Skin of body (tissue), 2 donors: ENCODE results near the gene PNPLA3. TPM values are rescaled to one million over a fixed set of nuclear protein-coding genes. Genes with fewer than 3 reads are reported as not detected.

Experiments used
- DNase-seq: peaks from one replicate; lab custom pipeline; 2025; lab: John Stamatoyannopoulos, UW
- total RNA-seq: library from RNA; depleted of rRNA; stranded (reverse); fragments of >200 nt; gene quantifications from one replicate; pipeline ENCODE4 v1.2.3, GENCODE V29; 2014

The PNPLA3 gene
- total RNA-seq, 1 donor from 2014 or later = 7.5 TPM

DNA sequence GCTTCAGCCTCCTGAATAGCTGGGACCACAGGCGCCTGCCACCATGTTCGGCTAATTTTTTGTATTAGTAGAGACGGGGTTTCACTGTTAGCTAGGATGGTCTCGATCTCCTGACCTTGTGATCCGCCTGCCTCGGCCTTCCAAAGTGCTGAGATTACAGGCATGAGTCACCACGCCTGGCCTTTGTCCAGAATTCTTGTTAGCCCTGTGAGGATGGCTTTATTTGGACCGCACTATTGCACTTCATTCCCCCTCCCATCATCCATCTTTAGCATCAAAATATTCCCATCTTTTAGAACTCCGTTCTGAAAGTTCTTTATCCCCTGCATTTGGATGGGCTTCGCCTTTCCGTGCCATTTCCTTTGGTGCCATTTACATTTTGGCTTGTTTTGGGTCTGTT is 34.3 kb downstream of the PNPLA3 start:
- no peak for DNase-seq

DNA sequence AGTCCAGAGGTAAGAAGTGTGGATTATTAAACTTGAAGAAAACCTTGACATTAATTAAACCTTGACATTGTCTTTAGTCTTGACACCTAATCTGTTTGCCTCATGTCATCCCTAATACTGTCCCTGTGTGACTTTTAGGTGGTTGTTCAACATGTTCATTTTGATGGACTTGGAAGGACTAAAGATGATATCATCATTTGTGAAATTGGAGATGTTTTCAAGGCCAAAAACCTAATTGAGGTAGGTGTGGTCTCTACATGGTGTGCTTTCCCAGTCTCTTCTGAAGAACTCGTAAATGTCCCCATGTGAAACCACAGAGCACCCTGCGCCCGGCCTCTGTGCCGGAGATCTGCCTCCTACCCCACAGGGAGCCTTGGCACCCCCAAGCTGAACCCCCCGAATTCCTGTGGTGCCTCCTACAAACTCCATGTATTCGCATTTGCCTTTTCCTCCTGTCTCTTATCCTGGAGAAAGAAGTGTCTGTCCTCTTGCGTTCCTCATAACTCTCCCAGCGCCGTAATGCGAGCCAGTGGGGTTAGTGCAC is 40.8 kb downstream of the PNPLA3 start:
- DNase-seq = no peak

DNA sequence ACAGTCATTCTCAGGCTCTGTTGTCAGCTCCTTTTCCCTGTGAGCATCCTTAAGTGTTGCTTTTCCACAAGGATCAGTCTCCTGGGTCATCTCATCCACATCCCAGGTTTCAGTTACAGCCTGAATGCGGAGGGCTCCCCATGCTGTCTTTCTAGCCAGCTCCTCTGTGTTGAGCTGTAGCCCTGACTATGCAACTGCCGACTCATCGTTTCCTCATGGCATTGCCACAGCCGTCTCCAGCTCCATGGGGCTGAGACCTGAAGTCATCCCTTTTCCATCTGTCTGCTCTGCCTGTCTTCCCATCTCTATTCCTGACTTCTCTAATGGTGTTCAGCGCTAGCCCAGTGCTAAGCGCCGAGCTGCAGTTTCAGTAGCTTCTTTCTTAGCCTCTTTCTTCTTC is 43.5 kb downstream of the PNPLA3 start:
- no peak for DNase-seq

DNA sequence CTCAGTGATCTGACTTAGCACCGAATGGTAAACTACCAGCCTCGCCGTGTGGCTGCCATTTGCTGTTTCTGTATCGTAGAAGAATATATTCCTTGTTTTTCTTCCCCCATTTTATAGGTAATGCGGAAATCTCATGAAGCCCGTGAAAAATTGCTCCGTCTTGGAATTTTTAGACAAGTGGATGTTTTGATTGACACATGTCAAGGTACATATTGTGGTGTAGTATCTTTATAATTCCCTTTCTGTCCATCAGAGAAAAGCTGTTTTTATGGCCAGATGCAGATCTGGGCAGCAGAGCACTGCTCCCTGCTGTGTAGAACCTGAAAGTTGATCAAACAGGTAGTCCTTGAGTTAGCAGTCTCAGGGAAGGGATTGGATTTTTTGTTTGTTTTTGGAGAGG is 45.0 kb downstream of the PNPLA3 start:
- DNase-seq = no peak

DNA sequence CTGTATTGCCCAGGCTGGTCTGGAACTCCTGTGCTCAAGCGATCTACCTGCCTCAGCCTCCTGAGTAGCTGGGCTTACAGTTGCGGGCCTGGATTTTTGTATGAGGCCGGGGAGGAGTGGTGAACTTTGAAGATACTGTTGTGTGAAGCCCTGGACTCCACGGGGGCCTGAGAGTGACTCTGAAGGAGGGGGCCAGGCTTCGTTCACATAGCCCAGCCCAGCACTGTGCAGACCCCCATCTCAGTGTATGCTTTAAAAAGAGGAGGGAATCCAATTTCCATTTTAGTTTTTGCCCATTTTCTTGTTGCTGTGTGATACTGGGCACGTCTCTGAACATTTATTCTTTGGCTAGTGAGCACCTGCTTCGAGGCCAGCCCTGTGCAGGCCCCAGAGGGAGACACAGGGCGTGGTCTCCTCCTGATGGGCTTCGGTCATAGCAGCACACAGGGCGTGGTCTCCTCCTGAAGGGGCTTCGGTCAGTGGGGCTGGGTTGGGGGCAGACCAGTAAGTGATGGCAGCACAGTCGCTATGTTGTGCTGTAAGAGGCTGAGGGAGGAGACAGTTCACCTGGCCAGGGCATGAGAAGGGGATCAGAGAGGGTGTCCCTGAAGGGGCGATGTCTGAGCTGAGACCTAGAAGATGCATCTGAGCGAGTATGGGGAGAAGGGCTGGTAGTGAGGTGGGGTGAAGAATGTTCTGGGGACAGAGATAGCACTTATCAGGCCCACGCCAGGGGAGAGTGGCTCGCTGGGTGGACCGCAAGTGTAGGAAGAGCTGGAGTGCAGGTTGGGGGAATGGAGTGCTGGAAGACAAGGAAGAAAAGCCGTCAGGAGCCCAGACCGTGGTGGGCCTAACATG is 45.6 kb downstream of the PNPLA3 start:
- no peak for DNase-seq

DNA sequence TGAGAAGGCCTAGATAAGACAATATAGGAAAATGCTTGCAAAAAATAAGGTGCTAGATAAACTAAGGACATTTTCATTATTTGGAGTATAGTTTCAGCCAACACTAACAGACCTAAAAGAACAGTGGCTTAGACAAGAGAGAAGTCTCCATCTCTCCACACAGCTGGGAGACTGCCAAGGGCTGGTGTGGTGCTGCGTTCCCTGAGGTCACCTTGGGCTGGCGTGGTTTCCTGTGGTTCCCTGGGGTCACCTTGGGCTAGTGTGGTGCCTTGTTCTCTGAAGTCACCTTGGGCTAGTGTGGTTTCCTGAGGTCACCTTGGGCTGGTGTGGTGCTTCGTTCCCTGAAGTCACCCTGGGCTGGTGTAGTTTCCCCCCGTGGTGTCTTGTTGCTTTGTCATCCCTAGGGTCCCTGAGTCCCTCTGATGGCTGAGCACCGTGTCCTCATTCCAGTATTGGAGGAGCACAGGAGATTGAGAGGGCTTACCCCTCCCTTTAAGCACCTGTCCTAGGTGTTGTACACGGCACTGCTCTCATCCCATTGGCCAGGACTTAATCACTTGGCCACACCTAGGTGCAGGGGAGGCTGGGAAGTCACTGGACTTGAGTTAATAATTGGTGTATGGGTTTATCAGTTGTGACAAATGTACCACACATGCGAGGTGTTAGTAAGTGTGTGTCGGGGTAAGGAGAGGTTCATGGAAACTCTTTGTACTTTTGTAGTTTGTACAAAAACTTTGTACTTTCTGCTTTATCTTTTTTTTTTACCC is 46.6 kb downstream of the PNPLA3 start:
- DNase-seq = no peak

DNA sequence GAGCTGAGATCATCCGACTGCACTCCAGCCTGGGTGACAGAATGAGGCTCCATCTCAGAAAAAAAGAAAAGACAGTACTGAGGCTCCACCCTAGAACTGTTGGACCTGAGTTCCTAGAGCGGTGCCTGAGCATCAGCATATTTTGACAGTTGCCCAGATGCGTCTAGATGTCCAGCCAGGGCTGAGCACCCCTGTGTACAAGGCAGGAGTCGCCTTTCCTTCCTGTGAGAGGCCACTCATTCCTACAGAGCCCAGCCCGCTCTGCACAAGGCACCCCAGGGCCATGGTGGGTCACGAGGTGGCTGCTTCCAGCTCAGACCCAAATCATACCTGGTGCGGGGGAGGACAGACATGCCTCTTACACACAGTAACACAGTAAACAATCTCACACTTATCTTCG is 47.5 kb downstream of the PNPLA3 start:
- no peak for DNase-seq

DNA sequence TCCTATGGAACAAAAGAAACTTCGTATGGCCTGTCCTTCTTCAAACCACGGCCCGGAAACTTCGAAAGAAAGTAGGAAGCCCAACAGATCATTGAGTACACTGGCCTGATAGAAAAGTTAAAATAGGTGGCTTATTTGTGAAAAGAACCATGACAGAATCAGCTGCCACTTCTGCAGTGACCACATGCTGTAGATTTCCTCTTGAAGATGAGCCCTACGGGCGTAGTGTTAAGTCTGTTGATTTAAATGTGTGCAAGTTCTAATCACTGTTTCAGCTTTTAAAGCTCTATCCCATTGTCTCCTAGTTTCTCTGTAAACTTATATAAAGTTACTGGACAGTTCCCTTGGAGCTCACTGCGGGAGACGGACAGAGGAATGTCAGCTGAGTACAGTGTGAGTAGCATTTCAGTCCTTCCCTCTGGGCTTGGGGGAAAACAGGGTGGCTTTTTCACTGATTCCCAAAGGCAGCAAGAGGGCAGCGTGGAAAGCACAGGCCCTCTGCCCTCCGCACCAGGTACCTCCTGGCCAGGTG is 49.4 kb downstream of the PNPLA3 start:
- no peak for DNase-seq

DNA sequence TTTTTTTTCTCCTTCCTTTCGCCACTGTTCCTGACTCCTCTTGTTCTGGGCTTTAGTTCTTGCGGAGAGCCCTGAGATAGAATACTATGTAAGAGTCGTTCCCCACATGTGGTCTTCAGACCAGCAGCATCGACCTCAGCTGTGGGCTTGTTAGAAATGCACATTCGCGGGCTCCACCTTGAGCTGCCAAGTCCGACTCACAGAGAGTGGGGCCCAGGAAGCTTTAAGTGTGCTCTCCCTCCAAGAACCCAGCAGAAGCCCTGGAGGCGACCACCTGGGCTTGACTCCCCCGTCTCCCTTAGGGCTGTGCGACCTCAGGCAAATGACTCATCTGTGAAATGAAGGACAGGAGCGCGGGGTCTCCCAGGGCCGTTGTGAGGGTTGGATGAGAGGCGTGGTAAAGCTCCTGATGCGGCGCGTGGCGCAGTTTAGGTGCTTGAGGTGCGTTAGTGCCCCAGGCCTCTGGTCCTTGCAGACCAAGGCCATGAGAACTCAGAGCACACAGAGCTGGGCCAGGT is 50.5 kb downstream of the PNPLA3 start:
- DNase-seq = no peak

DNA sequence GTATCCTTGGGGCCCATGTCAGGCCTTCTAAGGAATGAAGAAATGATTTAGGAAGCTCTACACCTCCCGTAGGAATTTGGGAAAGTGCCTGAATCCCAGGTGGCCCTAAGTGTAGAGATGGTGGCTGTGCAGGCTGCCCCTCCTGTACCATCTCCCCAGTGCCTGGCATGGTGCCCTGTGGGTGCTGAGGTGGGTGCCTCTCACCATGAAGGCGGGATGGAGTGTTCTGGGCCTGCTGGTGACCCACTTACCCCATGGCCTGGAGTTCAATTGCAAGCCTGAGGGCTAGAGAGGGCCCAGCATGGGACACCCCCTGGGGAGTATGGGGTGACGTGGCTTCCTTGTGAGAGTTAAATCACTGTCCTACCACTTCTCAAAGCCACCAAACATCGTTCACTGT is 51.4 kb downstream of the PNPLA3 start:
- no peak for DNase-seq

DNA sequence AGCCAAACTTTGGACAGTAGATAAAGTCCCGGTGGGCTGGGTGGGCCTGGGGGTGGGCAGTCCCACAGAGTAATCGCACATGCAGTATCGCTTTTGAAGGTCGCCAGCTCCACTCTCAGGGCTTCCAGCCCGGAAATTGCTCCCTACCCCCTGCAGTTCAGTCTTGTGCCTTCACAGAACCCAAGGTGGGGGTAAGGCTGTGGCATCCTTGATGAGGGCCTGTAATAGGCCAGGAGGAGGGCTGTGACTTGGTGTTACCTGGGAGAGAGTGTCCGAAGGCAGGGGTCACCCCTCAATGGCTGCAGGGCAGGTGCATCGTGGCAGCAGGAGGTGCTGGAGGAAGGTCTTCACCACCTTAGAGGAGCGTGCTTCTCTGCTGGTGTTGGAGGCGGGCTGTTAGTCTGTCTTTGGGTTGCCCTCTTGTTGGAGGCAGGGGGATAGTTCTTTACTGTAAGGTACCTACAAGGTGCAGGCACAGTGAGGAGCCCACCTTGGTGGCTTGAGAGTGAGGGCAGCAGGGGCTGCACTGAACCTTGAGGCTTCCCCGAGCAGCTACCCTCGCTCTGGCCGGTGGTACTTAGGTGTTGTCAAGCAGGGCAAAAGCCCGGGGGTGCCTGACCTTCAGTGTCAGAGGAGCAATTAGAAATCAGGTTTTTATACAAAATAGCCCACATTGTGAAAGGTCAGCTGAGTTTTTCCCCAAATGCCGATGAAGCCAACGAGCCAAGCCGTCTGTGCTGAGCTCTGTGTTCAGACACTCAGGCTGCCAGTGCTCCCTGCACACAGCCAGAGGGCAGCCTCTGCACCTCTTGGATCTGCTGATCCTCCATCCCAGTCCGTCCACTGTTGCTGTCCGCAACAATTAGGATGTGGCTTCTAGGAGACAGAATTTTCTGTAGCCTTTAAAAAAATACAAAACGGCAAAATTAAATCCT is 53.5 kb downstream of the PNPLA3 start:
- DNase-seq = no peak

DNA sequence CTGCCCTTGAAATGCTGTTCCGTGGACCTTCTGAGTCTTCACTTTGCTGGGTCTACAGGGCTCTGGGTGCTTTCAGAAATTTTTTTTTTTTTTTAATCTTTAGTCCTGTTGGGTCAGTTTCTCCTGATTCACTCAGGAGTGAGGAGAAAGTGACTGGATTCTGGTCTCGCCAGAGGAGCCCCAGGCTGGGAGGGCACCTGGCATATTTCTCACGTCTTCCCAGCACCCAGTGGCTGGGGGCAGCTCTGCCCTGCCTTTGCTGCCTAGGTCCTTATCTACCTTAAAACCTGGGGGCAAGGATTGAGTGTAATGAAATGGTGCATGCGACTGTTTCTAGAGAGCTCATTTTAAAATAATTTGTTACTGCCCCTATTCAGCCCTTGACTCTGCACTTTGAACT is 55.0 kb downstream of the PNPLA3 start:
- DNase-seq = no peak

DNA sequence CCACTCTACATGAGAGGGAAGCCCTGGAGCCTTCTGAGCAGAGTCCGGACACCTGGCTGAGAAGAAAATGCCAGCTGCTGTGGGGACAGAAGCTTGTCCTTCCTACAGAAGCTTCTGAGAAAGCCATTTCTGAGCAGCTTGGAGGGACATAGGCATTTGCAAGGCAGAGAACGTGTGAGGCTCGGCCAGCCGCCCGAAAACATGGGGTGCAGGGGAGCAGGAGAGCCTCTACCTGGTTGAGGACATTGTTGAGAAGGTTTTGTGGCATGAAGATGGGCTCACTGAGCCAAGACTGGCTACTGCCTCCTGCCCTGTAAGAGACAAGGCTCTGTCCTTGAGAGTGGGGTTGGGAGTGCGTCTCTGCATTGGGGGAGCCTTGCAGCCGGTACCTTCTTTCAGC is 57.0 kb downstream of the PNPLA3 start:
- no peak for DNase-seq

DNA sequence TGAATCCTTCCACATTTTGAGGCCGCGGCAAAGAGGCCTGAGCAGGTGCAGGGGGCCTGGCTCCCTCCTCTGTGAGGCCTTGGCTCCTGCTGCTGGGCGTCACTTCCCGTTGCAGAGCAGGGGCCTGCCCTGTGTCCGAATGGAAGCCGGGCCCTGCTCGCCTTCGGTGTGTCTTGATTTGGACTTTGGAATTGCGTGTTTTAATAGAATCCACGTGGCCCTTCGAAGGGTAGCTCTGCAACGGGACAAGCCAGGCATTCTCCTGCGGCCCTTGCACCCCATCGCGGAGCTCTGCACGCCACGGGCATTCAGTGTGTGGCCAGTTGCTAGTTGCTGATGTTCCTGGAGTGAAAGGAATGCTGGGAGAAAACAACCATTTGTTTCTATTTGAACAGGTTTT is 57.4 kb downstream of the PNPLA3 start:
- DNase-seq = no peak

DNA sequence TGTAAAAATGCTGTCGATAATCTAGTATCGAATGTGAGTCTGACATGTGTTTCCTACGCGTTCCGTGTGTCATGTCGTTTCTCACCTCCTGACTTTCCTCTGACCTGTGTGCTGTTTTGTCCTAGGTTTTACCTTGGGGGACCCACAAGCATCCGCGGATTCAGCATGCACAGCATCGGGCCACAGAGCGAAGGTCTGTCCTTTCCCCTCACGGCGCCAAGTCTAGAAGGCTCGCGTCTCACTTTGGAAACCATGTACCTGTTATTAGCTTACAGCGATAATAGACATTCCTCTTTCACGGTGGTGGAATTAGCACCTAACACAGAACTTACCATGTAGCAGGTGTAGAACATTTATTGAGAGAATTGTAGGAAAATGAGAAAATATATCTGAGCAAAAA is 60.2 kb downstream of the PNPLA3 start:
- no peak for DNase-seq

DNA sequence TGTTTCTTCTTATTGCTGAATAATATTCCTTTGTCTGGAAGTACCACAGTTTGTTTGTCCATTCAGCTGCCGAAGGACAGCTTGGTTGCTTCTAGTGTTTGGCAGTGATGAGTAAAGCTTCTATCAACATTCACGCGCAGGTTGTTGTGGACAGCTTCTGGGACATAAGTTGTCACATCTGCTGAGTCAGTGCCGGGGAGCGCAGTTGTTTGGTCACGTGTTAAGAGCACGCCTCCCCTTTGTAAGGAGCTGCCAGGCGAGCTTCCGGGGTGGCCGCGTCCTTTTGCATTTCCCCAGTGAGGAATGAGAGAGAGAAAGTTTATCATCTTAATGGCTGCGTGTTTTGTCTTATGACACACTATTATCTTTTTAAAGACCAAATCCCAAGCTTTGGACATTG is 61.9 kb downstream of the PNPLA3 start:
- DNase-seq = no peak

DNA sequence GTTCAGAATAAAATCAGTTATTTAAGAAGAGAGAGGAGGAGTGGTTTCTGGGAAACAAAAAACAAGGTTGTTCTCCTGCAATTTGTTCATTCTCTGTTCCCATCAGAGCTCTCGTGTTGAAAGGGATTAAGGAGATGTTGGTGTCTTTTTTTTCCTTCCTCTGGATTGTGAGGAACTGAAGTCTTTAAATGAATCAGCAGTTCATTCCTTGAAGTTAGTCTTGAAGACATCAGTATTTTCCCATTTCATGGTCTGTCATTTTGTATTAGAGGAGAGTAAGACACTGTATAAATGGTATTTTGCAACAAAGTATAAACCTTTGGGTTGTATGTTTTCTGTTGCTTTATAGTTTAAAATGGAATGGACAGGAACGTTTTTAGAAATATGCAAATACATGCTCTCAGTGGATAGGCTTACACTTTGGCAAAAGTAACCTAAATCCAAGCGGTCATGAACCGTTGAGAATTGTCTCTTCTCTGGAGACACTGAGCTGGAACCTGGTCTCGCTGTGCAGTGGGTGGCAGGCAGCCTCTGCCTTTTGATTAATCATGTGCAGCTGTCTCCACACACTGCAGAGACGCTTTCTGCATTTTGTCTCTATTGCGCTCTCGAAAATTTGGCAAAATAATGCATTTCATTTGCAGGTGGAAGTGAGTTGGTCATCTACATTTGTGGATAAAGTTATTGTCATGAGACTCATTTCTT is 64.7 kb downstream of the PNPLA3 start:
- no peak for DNase-seq

DNA sequence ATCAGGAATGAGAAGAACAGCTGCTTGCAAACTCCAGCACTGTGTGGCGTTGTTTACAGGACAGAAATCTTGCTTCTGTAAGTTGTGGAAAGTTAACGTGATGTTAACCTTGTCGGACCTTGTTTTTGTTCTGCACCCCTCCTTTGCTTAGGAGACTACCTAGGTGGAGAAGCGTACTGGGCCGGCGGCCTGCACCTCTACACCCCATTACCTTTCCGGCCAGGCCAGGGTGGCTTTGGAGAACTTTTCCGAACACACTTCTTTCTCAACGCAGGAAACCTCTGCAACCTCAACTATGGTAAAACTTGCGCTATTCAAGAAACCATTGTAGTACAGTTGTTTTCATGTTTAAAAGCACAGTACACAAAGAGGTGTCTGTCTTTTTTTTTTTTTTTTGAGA is 65.4 kb downstream of the PNPLA3 start:
- no peak for DNase-seq

DNA sequence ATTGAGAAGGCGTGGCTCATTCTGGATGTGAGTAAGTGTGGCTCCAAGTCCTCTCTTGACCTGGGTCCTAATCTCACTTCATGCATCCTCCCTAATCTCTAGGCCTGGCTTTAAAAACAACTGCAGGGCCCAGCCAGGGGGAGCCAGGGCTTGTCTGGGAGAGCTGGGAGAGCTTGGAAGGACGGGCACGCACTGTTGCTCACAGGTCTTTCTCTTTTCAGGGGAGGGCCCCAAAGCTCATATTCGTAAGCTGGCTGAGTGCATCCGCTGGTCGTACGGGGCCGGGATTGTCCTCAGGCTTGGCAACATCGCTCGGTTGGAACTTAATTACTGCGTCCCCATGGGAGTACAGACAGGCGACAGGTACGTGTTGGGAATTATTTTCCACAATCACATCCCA is 66.4 kb downstream of the PNPLA3 start:
- no peak for DNase-seq

DNA sequence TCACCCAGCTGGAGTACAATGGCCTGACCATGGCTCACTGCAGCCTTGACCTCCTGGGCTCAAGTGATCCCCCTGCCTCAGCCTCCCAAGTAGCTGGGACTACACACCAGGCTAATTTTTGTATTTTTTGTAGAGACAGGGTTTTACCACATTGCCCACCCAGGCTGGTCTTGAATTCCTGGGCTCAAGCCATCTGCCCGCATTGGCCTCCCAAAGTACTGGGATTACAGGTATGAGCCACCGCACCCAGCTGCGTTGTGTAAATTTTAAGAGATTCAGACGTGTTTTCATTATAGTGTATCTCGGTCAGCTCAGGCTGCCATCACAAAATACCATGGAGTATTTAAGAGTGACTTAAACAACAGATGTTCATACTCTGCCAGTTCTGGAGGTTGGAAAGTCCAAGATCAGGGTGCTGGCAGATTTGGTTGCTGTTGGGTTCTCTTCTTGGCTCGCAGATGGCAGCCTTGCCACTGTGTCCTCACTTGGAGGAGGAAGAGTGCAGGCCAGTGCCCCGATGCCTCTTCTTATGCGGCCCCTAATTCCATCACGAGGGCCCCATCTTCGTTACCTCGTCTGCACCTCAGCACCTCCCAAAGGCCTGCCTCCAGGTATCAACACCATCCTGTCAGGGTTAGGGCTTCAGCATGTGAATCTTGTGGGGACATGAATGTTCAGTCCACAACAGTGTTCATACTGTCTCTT is 67.9 kb downstream of the PNPLA3 start:
- DNase-seq = no peak
